ENCODE results near the gene IMPDH1. TPM values are rescaled to one million over a fixed set of nuclear protein-coding genes. Genes with fewer than 3 reads are reported as not detected.

The IMPDH1 gene
- total and polyA plus RNA-seq, 3 donors from 2014 or later = 32.3 to 64.5 (median 48.3) TPM

GRCh38 chr7:128385988-128386925 is 23.5 kb downstream of the IMPDH1 start:
- no peak for DNase-seq

GRCh38 chr7:128384726-128385125 is 25.1 kb downstream of the IMPDH1 start:
- 72 to 75% methylated on average over 7 of the region's 7 CpGs for WGBS, 2 donors
- Histone ChIP-seq H3K4me3 (no peak overlapping the region), H3K27me3 (no peaks in the 10 kb centered on the region), H3K4me1 (peaks cover 3% of the 10 kb centered on the region), H3K9me3 (no peaks in the 10 kb centered on the region), H3K27ac (no peak overlapping the region), H3K36me3 (ENCODE audit: low read depth, missing control alignments) (no peaks in the 10 kb centered on the region)
- DNase-seq = no peak
- intact Hi-C loops (cut with DNase I; ENCODE audit: low total_unique reads) = no loop called here
- TF ChIP-seq POLR2A (IDR thresholded peaks at IDR 0.05) (no peak), CTCF (IDR thresholded peaks at IDR 0.05) (no peak)

More at GRCh38 chr7:128385988-128386925, 23.5 kb downstream of the IMPDH1 start:
- intact Hi-C loops (cut with DNase I; ENCODE audit: low total_unique reads) = no loop called here
- Histone ChIP-seq H3K4me1 (peaks cover 3% of the 10 kb centered on the region), H3K36me3 (ENCODE audit: low read depth, missing control alignments) (no peaks in the 10 kb centered on the region), H3K9me3 (no peaks in the 10 kb centered on the region), H3K27me3 (no peaks in the 10 kb centered on the region), H3K4me3 (no peak overlapping the region), H3K27ac (no peak overlapping the region)
- 79 to 97% methylated on average over 4 of the region's 4 CpGs for WGBS, 2 donors
- no peak for TF ChIP-seq POLR2A (IDR thresholded peaks at IDR 0.05)
- TF ChIP-seq CTCF (IDR thresholded peaks at IDR 0.05) = no peak

GRCh38 chr7:128383776-128384175 is 26.0 kb downstream of the IMPDH1 start:
- intact Hi-C loops (cut with DNase I; ENCODE audit: low total_unique reads) = no loop called here
- no peak for DNase-seq
- Histone ChIP-seq H3K27ac (no peak overlapping the region), H3K27me3 (no peaks in the 10 kb centered on the region), H3K4me1 (peaks cover 3% of the 10 kb centered on the region), H3K9me3 (no peaks in the 10 kb centered on the region), H3K4me3 (no peak overlapping the region), H3K36me3 (ENCODE audit: low read depth, missing control alignments) (no peaks in the 10 kb centered on the region)
- 71 to 75% methylated on average over 3 of the region's 3 CpGs for WGBS, 2 donors
- TF ChIP-seq CTCF (IDR thresholded peaks at IDR 0.05) (no peak), POLR2A (IDR thresholded peaks at IDR 0.05) (no peak)

- peak; percentile 46 for DNase-seq
- Histone ChIP-seq H3K36me3 (ENCODE audit: low read depth, missing control alignments) (no peaks in the 10 kb centered on the region), H3K4me3 (no peak overlapping the region), H3K27ac (no peak overlapping the region), H3K9me3 (no peaks in the 10 kb centered on the region), H3K27me3 (no peaks in the 10 kb centered on the region), H3K4me1 (no peaks in the 10 kb centered on the region)
- intact Hi-C loops (cut with DNase I; ENCODE audit: low total_unique reads) = no loop called here
- 74 to 76% methylated on average over 16 to 19 of the region's 19 CpGs for WGBS, 2 donors
- TF ChIP-seq POLR2A (IDR thresholded peaks at IDR 0.05) (no peak), CTCF (IDR thresholded peaks at IDR 0.05) (peak in 1 of 3 experiments; percentile 69)
Measured at GRCh38 chr7:128381161-128381821, 28.5 kb downstream of the IMPDH1 start.

Data from testis (tissue), 3 donors.